Epidermal melanocyte (primary cell): ENCODE measurements around the gene PHC2.
A peak's percentile ranks its signal among the peaks of the same experiment; 100 is the strongest.

ENCODE experiments used
- DNase-seq: peaks from one replicate; pipeline ENCODE4 v3.0.0; 2011; ENCODE audit warnings: low spot score; ENCODE audit not compliant: insufficient read length

The PHC2 gene

GRCh38 chr1:33350611-33351280 is 80.1 kb downstream of the PHC2 start:
- peak; percentile 25 for DNase-seq

DNA sequence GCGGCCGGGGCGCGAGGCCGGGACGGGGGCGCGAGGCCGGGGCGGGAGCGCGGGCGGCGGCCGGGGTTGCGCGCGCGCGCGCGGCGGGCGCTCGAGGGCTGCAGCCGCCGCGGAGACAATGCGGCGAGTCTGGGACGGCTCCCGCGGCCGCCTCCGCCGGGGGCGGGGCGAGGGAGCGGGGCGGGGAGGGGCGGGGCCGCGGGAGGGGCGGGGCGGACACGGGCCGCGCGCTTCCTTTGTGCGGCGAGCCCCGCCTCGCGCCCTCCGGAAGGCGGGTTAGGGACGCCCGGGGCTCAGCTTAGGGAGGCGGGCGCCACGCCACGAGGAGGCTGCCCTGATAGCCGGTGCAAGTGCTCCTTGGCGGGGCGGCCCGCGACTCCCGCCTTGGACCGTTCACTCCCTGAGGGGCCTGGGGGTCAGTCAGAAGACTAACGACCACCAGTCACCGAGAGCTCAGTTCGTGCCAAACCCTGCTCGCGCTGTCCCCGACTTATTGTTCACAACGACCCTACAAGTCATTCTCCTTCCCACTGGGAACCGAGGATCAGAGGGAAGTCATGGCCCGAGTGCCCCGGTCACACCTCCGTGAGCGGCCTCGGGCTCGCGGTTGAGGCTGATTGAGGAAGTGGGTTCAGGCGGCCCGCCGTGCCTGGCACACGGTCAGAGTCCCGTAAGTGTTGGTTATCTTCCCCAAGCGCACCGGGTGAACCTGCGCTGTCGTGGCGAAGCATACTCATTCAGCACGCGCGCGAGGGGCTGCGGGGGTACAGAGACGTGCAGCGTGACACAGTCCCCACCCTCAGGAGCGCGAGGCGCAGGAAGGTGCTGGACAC is 80.9 kb downstream of the PHC2 start:
- peak; percentile 95 for DNase-seq

DNA sequence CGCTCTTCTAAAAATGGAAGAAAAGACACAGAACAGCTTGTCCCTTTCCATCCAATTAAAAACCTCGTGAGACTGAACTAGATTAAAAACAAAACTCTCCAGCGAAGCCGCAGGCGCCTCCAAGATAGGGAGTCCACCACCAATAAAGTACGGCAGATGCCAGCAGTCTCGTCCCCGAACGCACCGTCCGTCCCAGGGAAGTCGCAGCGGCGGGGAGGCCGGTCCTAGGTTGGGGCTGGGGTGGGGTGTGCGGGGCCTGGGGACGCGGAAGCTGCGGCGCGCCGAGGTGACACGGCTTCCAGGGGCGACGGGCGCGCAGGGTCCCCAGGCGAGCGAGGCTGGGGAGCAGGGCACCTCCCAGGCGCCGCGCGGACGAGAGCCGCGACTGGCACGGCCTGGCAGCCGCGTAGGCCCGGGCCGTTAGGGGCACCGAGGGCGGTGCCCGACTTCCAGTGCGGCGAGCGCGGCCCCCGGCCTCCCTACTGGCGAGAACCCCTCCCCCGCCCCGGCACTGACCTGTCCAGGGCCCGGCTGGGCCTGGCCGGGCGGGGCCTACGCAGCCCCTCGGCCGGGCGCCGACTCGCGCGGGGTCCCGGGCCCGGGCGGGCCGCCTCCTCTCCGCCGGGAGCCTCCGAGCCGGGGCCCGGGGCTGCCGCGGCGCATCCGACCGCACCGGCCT is 81.7 kb downstream of the PHC2 start:
- peak; percentile 47 for DNase-seq

- DNase-seq: no peak
These were observed 82.2 kb downstream of the PHC2 start for GRCh38 chr1:33348676-33349080.

DNA sequence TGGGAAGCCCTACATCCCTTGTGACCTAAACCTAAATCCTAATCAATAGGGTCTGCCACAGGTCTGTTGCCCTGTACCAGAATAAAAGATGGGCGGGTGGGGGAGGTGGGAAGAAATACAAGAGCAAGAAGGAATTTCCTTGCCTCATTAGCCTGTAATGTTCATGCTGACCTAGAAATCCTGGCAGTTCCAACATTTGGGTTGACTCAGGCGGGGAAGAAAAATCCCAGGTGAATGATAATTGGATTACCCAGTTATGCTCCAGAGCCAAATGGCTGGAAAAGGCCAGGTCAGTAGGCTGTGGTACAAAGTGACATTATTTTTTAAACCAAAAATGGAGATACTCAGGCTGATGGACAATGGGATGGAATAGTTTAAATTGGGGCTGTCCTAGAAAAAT is 82.7 kb downstream of the PHC2 start:
- no peak for DNase-seq

DNA sequence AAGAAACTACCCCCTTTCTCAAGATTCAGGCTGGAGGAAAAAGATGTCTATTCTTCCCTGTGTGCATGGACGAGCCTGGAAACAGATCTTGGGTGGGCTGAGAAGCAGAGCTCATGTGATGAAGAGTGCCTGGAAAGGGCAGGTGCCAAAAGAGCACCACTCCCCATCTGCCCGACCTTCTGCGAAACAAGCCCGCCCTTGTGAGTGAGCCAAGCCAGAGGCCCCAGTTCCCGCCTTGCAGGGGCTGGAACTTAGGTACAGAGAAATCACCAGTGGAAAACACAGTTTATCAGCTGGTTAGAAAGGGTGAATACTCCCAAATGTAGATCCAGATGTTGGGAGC is 83.3 kb downstream of the PHC2 start:
- no peak for DNase-seq

DNA sequence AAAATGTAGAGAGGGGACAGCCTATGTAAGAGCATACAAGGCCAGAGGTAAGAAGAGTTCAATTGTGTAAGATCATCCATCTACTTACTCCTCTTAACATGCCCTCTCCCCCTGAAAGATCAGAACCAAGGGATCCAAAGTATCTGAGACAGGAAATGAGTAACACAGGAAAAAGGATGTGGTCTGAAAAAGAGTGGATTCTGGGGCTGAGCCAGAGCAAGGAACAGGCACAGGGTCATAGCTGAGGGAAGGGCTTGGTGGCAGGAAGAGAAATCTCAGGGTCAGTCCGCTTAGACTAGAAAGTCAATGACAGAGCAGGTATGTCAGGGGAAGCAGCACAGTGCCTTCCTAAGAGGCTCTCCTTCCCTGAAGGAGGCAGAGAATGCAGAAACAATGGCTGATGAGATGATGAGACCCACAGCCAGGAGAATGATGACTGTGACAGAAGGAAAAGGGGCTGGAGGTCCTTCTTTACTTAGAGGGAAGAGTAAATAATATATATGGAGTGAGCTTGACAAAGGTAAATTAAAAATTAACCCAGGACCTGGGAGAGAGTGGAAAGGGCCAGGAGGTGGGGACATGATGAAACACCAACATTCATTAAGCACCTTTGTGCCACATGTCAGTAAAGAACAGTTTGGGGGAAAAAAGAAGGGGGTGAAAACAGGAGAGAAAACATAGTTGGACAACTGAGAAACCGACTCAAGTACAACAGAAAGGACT is 83.8 kb downstream of the PHC2 start:
- no peak for DNase-seq

DNA sequence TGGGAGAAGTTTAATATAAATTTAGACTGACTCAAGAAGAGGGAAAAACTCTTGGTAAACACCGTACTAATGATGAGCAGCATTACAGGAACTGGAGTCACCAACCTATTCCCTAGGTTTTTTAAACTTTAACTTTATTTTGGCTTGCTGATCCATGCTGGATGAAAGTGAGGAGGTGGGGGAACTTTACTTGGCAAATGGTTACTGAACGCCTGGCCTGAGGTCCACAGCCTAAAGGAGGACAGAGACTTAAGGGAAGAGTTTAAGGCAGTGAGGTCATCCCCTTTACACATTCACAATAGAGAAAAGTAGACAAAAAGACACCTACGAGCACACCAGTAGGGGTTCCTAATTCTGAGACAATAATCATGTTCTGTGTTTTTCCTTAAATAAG is 84.4 kb downstream of the PHC2 start:
- no peak for DNase-seq

GRCh38 chr1:33344896-33345560 is 85.9 kb downstream of the PHC2 start:
- no peak for DNase-seq

DNA sequence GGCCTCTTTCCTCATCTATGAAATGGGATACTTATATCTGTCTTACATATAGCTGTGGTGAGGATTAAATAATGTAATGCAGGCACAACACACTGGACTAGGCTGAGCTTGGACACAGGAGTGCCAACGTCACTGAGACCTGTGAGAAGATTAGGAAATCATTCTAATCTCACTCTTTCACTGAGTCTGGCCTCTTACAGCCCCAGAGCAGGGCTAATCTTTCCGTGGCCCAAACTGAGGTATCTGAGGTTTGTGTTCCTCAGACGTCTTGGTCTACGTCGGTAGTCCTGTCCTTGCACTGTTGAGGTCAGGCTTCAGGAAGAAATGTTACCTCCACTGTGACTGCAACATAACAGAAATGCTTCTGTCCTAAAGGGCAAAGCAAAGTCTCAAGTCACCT is 87.4 kb downstream of the PHC2 start:
- no peak for DNase-seq

GRCh38 chr1:33342041-33342723 is 88.7 kb downstream of the PHC2 start:
- DNase-seq: peak; percentile 29

DNA sequence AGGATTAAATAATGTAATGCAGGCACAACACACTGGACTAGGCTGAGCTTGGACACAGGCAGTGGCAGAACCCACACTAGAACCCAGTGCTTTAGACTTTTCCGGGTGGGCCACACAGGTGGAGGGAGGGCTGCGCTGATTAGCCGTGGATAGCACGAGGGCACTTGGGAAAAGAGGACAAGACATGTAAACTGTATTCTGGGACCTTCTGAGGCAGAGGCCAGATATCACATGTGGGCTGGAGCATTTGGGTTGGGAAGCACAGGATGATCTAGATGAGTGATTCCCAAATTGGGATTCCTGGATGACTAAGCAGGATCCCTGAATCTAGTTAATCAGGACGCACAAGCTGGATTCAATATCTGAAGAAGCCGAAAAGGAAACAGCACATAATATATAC is 89.7 kb downstream of the PHC2 start:
- DNase-seq: no peak

DNA sequence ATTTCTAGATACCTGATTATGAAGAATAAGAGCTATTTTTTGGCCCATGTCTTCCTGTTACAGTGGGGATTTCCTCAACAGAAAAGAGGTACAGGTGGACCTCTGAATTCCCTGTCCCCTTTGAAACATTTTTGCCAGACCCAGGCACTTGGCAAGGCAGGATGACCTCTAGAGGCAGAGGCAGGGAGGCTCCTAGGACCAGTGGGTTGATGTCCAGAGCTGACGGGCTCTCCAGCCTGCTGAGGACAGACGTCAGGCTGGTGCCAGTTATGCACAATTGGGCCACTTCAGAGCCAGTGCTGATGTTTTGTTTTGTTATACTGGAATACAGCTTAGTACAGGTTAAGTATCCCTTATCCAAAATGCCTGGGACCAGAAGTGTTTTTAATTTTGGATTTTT is 91.5 kb downstream of the PHC2 start:
- DNase-seq: no peak

DNA sequence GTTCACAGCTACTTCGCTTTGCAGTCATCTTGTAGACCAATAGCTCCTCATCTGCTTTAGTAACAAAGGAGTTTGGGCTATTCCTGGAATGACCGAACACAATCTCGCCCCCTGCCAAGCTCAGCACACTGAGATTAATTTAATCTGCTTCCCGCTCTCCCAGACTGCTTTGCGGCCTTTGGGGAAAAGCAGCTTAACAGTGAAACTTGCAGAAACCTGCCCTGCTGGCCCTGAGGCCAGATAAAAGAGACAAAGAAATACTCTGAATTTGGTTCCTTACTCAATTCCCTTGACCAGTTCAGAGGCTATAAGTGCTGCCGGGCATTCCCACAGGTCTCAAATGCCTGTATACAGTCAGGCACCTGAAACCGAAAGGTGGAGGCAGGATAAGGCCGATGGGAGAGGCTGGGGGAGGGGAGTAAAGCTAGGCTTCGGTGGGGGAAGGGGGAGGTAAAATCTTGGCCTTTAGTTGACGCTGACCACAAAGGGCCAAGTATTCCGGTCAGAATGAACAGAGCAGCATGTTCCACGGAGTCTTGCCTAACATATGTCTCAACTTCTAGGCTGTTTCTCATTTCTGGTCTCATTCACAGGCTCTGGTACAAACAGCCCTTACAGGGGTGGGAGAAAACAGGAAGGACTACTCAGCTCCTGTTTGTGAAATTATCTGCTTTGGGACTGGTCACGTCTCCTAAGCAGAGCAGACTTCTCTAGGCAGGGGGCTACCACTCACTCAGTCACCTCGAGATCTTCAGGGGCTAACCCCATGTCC is 92.3 kb downstream of the PHC2 start:
- peak; percentile 15 for DNase-seq

DNA sequence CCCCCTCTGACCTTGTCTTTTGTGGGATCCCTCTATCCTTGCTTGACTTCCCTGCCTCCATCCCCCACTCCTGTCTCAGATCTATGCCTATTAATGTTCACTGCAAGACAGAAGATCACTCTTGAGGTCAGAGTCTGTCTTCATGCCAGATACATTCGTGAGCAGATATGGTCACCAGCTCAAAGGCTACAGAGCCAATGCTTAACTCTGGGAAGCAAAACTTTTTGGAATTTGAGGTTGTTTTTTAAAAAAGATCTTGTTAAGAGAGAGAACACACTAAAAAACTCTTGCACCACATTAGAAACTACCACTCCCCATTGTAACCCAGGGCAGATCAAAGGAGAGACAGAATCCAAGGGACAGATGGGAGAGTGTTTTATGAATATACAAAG is 92.9 kb downstream of the PHC2 start:
- DNase-seq: peak; percentile 10

DNA sequence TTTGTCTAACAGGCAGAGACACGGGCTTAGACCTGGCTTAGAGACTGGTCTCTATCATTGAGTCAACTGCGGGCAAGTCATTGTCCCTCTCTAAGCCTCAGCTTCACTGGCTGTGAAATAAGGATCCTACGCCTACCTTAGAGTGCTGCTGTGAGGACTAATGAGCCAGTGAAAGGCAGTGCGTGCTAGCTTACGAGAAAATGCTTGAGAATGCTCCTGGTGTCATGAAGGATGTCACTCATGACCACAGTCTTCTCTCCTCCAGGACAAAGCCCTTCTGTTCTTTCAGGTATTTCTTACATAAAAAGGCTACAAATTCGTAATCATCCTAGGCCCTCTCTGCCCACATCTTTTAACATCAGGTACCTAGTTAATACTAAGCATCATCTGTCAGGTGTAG is 93.5 kb downstream of the PHC2 start:
- no peak for DNase-seq

GRCh38 chr1:33336580-33336979 is 94.3 kb downstream of the PHC2 start:
- no peak for DNase-seq

DNA sequence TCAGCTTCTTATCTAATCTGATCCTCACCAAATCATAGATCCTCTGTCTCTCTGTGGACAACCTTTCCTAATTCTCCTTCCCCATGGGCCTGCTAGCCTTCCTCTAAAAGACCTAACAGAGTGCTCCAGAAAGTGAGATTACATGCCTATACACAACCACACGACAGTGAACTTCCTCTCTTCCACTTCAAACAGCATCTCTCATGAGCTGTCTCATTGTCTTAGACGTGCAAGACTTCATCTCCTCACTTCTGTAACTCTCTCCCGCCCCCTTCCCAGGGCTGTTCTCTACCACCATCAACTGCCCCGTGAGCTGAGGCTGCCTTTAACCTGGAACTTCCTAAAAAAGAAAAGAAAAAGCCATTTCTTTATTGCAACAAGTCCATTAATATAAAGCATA is 95.9 kb downstream of the PHC2 start:
- no peak for DNase-seq

DNA sequence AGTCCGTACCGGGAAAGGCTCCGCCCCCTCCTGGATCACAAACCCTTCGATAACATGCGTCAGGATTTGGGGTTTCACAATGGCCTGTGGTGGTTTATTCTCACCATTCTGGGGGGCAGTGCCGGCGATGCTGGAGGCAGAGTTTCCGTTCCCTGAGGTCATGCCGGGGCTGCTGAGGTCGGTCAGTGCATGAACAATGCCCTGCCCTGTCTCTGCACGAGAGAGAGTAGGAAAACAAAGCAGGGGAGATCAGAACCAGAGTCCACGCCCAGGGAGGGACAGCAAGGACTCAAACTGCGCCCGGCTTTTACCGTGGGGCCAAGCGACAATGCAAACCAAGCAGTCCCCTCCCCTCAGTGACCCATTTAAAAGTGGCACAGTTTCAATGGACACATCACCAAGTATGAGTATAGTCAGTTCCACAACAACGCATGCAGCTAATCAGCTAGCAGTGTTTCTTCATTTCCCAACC is 96.8 kb downstream of the PHC2 start:
- DNase-seq: no peak

DNA sequence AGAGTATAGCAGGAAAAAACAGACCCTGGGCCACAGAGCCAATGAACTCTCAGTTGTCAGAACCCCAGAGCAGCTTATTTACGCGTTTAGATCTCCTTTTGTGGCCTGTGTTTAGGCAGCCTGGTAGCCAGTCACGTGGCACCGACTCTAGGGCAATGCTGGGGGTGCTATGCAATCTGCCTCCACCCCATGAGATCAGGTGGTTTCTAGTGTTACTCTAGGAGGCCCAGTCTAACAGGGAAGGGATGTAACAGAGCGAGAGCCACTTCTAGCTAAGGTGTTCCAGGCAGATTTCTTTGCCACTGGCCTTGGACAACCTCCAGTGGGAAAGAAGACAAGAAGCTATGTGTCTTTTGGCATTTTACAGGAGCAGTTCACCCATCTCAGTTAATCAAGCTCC is 98.0 kb downstream of the PHC2 start:
- no peak for DNase-seq
